Stimulated activated naive CD8-positive, alpha-beta T cell treated with anti-CD3 and anti-CD28 coated beads, Interleukin-15, amount 100 ng/mL, for 72 hours (primary cell): Measurements from ENCODE around the gene SNAI1.
"Not testable (repeated sequence)": the region's sequence is repeated elsewhere in the genome, so short reads cannot be mapped to it uniquely, and the experiment has no call there.

Experiments
- ATAC-seq: fragments of 150-1000 bp; cut with Tn5 transposase; 2 replicates; pipeline ENCODE4 v1.10.0; 2021; ENCODE audit warnings: mild to moderate bottlenecking, moderate library complexity
- DNase-seq, 2 donors: peaks; one replicate each; pipeline ENCODE4 v3.0.0; 2021 to 2022
- H3K27ac Mint-ChIP-seq, 2 donors: one replicate each; pipeline ENCODE4 v1.8.0; 2022; ENCODE audit warnings: mild to moderate bottlenecking in 2 of 2, mixed read lengths in 2 of 2, moderate library complexity in 2 of 2
- H3K27me3 Mint-ChIP-seq: one replicate; pipeline ENCODE4 v1.8.0; 2022; ENCODE audit warnings: mixed read lengths
- H3K4me1 Mint-ChIP-seq: one replicate; pipeline ENCODE4 v1.8.0; 2022; ENCODE audit warnings: mild to moderate bottlenecking, mixed read lengths
- H3K4me3 Mint-ChIP-seq, 2 donors: one replicate each; pipeline ENCODE4 v1.8.0; 2022; ENCODE audit warnings: mild to moderate bottlenecking in 2 of 2, mixed read lengths in 2 of 2, moderate library complexity in 1 of 2
- H3K9me3 Mint-ChIP-seq, 2 donors: one replicate each; pipeline ENCODE4 v1.8.0; 2022; ENCODE audit warnings: mixed read lengths in 2 of 2

SNAI1 gene

DNA sequence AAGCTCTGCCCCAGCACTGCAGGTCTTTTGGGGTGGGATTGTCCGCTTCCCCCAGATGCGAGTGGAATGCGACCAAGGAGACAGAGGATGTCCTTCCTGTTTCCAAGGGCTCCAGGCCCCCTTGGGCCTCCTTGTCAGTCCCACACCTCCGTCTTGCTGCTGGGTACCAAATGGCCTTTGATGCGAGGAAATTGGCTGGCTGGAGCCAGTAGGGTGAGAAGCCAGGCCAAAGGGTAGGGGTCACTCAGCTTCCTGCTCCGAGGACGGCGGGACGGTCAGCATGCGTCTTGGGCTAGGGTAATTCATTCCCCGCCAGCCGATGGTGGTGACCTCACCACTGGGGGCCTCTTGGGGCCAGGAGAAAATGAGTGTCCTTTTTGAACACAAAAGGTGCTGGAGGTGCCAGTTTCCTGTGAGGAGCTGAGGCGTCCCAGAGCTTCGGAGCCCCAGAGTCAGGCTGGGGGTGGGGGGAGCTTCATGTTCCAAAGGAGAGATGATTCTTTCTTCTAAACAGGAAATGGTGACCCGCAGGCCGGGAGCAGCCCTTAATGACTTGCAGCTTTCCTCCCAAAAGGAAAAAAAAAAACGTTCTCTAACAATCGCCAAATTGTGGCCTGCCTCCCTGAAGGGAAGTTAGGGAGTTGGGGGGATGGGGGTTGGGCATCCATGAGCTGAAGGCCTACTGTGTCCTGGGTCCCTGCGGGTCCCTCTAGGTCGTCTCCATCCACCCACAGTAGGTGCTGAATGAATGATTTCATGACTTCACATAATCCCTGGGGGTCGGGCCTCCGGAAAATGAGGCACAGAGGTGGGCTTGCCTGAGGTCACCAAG, 6.7 kb downstream of the SNAI1 start:
- no peak for ATAC-seq
- DNase-seq, result no peak
- peaks cover 17% of the 10 kb centered on the region for H3K4me1 Mint-ChIP-seq
- H3K27ac Mint-ChIP-seq, result no peak overlapping the region
- peaks cover 8% of the 10 kb centered on the region for H3K27me3 Mint-ChIP-seq
- no peaks in the 10 kb centered on the region for H3K9me3 Mint-ChIP-seq
- no peak overlapping the region for H3K4me3 Mint-ChIP-seq

- DNase-seq (no peak), ATAC-seq (no peak)
- peaks cover 17% of the 10 kb centered on the region for H3K4me1 Mint-ChIP-seq
- no peak overlapping the region for H3K4me3 Mint-ChIP-seq
- no peaks in the 10 kb centered on the region for H3K9me3 Mint-ChIP-seq
- peaks cover 8% of the 10 kb centered on the region for H3K27me3 Mint-ChIP-seq
- no peak overlapping the region for H3K27ac Mint-ChIP-seq
These were observed 7.5 kb downstream of the SNAI1 start for GRCh38 chr20:49990271-49990720.

DNA sequence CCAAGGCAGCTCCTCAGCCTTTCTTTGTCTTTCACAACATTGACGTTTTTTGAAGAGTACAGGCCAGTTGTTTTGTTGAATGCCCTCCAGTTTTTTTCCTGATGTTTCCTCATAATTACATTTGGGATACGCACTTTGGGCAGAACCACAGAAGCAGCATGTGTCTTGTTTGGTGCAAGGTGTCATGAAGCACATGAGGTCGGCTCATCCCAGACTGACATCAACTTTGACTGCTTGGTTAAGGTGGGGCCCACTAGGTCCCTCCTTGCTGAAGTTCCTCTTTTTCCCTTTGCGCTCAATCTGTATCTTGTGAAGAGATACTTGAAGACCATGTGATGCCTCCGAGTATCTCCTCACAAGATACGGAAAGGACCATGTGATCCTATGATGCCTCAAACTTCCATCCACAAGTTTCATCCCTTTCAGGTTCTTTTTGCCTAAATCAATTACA, 10.5 kb downstream of the SNAI1 start:
- Mint-ChIP-seq H3K27me3 (peaks cover 8% of the 10 kb centered on the region), H3K4me1 (peaks cover 17% of the 10 kb centered on the region), H3K9me3 (no peaks in the 10 kb centered on the region), H3K27ac (peak overlapping the region in 1 of 2 donors; percentile 3), H3K4me3 (no peak overlapping the region)
- ATAC-seq, result no peak
- no peak for DNase-seq

- Mint-ChIP-seq H3K27me3 (peaks cover under 1% of the 10 kb centered on the region), H3K27ac (no peak overlapping the region), H3K4me3 (no peak overlapping the region), H3K4me1 (peaks cover 12% of the 10 kb centered on the region), H3K9me3 (no peaks in the 10 kb centered on the region)
- ATAC-seq (no peak), DNase-seq (no peak)
These were observed 12.8 kb downstream of the SNAI1 start for GRCh38 chr20:49995586-49995985.

- H3K4me3 Mint-ChIP-seq, H3K27me3 Mint-ChIP-seq, H3K27ac Mint-ChIP-seq, ATAC-seq, H3K9me3 Mint-ChIP-seq, DNase-seq: not testable (repeated sequence)
- H3K4me1 Mint-ChIP-seq, result peaks cover 38% of the 10 kb centered on the region
These were observed 15.9 kb downstream of the SNAI1 start for GRCh38 chr20:49998478-49999188.

- no peaks in the 10 kb centered on the region for H3K9me3 Mint-ChIP-seq
- peaks cover 39% of the 10 kb centered on the region for H3K4me1 Mint-ChIP-seq
- DNase-seq (peak; percentile 53 to 73), ATAC-seq (peak; percentile 89)
- no peak overlapping the region for H3K27ac Mint-ChIP-seq
- H3K27me3 Mint-ChIP-seq, result peaks cover 7% of the 10 kb centered on the region
- H3K4me3 Mint-ChIP-seq, result no peak overlapping the region
These were observed 16.5 kb downstream of the SNAI1 start for GRCh38 chr20:49999329-49999728.

DNA sequence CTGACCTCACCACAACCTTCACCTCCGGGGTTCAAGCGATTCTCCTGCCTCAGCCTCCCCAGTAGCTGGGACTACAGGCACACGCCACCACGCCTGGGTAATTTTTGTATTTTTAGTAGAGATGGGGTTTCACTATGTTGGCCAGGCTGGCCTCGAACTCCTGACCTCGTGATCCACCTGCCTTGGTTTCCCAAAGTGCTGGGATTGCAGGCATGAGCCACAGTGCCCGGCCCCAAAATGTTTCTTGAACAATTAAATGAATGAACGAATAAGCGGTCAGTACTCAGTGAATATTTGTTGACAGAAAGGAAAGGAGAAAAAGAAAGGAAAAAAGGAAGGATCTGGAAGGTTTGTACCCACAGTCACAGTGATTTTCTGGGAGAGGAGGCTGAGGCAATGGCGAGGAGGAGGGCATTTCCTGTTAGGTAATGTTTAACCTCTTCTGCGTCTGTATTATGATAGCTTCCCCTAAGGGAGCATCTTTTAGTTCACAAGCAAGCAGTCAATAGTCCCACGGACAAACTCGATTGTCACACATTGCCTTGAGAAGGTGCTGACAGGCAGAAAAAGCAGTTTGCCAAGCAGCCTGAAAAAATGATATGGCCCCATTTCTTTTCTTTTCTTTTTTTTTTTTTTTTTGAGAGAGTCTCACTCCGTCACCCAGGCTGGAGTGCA, 17.9 kb downstream of the SNAI1 start:
- ATAC-seq, H3K9me3 Mint-ChIP-seq, H3K4me3 Mint-ChIP-seq, H3K27ac Mint-ChIP-seq, DNase-seq: not testable (repeated sequence)
- Mint-ChIP-seq H3K27me3 (peaks cover 21% of the 10 kb centered on the region), H3K4me1 (peaks cover 51% of the 10 kb centered on the region)

DNA sequence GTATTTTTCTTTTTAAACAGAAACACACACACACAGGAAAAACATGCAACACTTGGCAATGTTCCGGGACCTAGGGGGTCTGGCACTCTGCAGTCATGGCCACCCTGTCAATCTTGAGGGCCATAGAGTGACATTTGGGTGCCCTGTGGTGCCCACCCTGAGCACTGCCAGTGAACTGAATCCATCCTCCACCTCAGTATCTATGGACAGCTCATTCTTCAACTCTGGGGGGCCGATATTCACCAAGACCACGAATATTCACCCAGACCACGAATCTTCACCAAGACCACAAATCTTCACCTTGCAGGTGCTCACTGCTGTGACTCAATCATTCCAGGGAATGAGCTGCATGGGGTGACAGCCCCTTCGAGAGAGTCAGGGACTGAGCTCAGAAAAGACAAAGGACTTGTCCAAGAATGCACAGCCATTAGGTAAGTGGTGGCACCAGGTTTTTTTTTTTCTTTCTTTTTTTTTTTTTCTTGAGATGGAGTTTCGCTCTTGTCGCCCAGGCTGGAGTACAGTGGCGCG, 19.1 kb downstream of the SNAI1 start:
- ATAC-seq (peak; percentile 59), DNase-seq (peak; percentile 15 to 49)
- Mint-ChIP-seq H3K4me3 (no peak overlapping the region), H3K27me3 (peaks cover 23% of the 10 kb centered on the region), H3K27ac (no peak overlapping the region), H3K4me1 (peaks cover 56% of the 10 kb centered on the region), H3K9me3 (no peaks in the 10 kb centered on the region)

DNA sequence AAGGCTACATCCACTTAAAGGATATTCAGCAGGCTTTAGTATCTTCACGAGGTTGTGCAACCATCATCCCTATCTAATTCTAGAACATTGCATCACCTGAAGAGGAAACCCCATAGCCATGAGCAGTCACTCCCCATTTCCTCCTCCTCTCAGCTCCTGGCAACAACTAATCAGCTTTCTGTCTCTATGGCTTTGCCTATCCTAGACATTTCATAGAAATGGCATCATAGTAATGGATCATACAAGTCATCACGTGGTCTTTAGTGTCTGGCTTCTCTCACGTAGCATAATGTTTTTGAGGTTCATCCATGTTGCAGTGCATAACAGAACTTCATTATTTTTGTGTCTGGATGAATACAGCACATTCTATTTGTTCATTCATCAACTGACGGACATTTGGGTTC, 20.5 kb downstream of the SNAI1 start:
- peak overlapping the region; percentile 76 to 84 for H3K27ac Mint-ChIP-seq
- H3K27me3 Mint-ChIP-seq, result peaks cover 23% of the 10 kb centered on the region
- H3K4me3 Mint-ChIP-seq, result peak overlapping the region; percentile 1 to 28
- peak in 1 of 2 donors; percentile 30 for DNase-seq
- peak; percentile 84 for ATAC-seq
- H3K4me1 Mint-ChIP-seq, result peaks cover 56% of the 10 kb centered on the region
- H3K9me3 Mint-ChIP-seq, result no peaks in the 10 kb centered on the region

GRCh38 chr20:50004229-50004628, 21.4 kb downstream of the SNAI1 start:
- no peaks in the 10 kb centered on the region for H3K9me3 Mint-ChIP-seq
- peaks cover 24% of the 10 kb centered on the region for H3K27me3 Mint-ChIP-seq
- H3K27ac Mint-ChIP-seq, result no peak overlapping the region
- ATAC-seq, result no peak
- H3K4me3 Mint-ChIP-seq, result no peak overlapping the region
- DNase-seq, result no peak
- peaks cover 52% of the 10 kb centered on the region for H3K4me1 Mint-ChIP-seq

- peak overlapping the region in 1 of 2 donors; percentile 4 for H3K4me3 Mint-ChIP-seq
- peak overlapping the region in 1 of 2 donors; percentile 57 for H3K27ac Mint-ChIP-seq
- no peaks in the 10 kb centered on the region for H3K9me3 Mint-ChIP-seq
- H3K27me3 Mint-ChIP-seq, result peaks cover 37% of the 10 kb centered on the region
- ATAC-seq, result no peak
- peaks cover 44% of the 10 kb centered on the region for H3K4me1 Mint-ChIP-seq
- no peak for DNase-seq
These were observed 22.7 kb downstream of the SNAI1 start for GRCh38 chr20:50005471-50005981.

- Mint-ChIP-seq H3K27ac (no peak overlapping the region), H3K4me3 (no peak overlapping the region), H3K4me1 (peaks cover 32% of the 10 kb centered on the region), H3K9me3 (no peaks in the 10 kb centered on the region), H3K27me3 (peaks cover 47% of the 10 kb centered on the region)
- no peak for DNase-seq
- no peak for ATAC-seq
These were observed 24.6 kb downstream of the SNAI1 start for GRCh38 chr20:50007369-50007768.

DNA sequence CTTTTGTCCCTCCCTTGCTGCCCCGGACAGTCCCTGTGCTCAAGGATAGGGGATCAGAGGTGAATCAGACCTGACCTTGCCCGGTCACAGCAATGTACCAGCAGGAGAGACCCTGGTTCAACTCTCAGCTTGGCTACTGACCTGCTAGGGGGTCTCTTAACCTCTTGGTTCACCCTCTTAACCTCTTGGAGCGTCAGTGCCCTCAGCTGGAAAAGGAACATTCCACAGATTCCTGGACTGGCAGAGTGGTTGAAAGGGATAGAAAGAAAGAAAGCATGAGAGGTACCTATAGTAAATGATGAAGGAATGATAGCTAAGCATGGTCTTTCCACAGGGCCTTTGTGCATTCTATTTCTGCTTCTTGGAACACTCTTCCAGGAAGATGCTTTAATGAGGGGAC, 25.2 kb downstream of the SNAI1 start:
- no peak overlapping the region for H3K4me3 Mint-ChIP-seq
- DNase-seq (no peak), ATAC-seq (no peak)
- peaks cover 36% of the 10 kb centered on the region for H3K4me1 Mint-ChIP-seq
- H3K27me3 Mint-ChIP-seq, result peaks cover 46% of the 10 kb centered on the region
- no peak overlapping the region for H3K27ac Mint-ChIP-seq
- no peaks in the 10 kb centered on the region for H3K9me3 Mint-ChIP-seq

DNA sequence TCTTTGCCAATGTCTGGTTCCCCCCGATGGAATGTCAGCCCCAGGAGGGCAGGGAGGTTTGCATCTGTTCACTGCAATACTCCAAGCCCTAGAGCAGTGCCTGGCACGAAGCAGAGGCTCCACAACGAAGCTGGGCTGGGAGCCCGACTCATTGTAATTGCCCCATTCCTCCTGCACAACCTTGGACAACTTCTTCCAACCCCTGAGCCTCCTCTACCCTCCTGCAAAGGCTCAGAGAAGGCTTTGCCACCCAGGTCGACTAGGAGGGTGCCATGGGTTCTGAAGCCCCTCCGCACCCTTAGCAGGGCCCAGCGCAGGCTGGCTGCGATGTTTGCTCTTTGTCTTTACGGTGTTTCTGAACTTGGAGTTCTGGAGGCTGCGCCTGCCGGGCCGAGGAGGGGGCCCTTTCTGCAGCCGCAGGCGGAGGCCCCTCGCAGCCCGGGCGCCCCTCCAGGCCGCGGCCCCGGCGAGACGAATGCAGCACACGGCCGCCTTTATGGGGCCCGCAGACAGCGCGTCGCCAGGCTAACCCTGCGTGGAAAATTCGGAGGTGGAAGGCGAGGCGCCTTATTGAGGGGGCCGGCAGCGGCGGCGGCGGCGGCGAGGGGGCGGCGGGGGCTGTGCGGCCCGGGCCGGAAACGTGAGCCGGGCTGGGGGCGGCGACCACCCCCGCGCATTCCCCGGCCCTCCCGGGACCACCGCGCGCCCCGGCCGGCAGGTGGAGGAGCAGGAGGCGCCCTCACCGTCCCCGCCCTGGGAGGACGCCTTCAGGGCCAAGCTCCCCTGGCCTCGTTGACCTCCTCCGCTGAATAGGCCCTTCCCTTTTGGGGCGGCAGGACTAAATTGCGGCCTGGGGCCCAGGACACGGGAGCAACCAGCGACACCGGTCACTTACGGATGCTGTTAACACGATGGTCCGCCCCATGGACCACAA, 27.0 kb downstream of the SNAI1 start:
- no peak for DNase-seq
- H3K4me3 Mint-ChIP-seq, result no peak overlapping the region
- H3K27me3 Mint-ChIP-seq, result peaks cover 42% of the 10 kb centered on the region
- H3K9me3 Mint-ChIP-seq, result no peaks in the 10 kb centered on the region
- H3K27ac Mint-ChIP-seq, result no peak overlapping the region
- ATAC-seq, result peak; percentile 42
- H3K4me1 Mint-ChIP-seq, result peaks cover 28% of the 10 kb centered on the region
